Kidney (tissue), 14 donors: ENCODE results near the gene YARS2. TPM values are rescaled to one million over a fixed set of nuclear protein-coding genes. Genes with fewer than 3 reads are reported as not detected.
A peak's percentile ranks its signal among the peaks of the same experiment; 100 is the strongest.

Experiments used
- DNase-seq, 5 donors: peaks; one replicate each; pipeline ENCODE4 v3.0.0-alpha.2; 2013 to 2020
- FAIRE-seq: peaks from 2 replicates; lab custom pipeline; 2012; peaks lifted over from hg19 to GRCh38; lab: Jason Lieb, UNC
- H3K27ac ChIP-seq, 2 donors: one replicate each; pipeline ENCODE4 v1.7.0; 2013; ENCODE audit warnings: low read depth in 2 of 2, low read length in 2 of 2, inconsistent platforms in 1 of 2
- H3K27me3 ChIP-seq: one replicate; pipeline ENCODE4 v1.7.1; 2013; ENCODE audit warnings: low read length, inconsistent platforms; ENCODE audit not compliant: control insufficient read depth, insufficient read depth
- H3K36me3 ChIP-seq, 3 donors: one replicate each; pipeline versions ENCODE4 v1.7.0 to v1.7.1; 2013; ENCODE audit warnings: low read length in 3 of 3, control low read depth in 1 of 3, inconsistent platforms in 1 of 3; ENCODE audit not compliant: insufficient read depth in 3 of 3, control insufficient read depth in 2 of 3
- H3K4me1 ChIP-seq, 3 donors: one replicate each; pipeline versions ENCODE4 v1.7.0 to v1.7.1; 2013; ENCODE audit warnings: low read length in 3 of 3, inconsistent platforms in 1 of 3, low read depth in 1 of 3; ENCODE audit not compliant: control insufficient read depth in 2 of 3, insufficient read depth in 2 of 3
- H3K4me3 ChIP-seq, 3 donors: one replicate each; pipeline versions ENCODE4 v1.7.0 to v1.8.1; 2013; ENCODE audit warnings: low read length in 3 of 3, control low read depth in 1 of 3, inconsistent platforms in 1 of 3
- H3K9ac ChIP-seq, 3 donors: one replicate each; pipeline versions ENCODE4 v1.7.0 to v1.7.1; 2013; ENCODE audit warnings: low read length in 3 of 3, control low read depth in 1 of 3, inconsistent platforms in 1 of 3
- H3K9me3 ChIP-seq, 3 donors: one replicate each; pipeline versions ENCODE4 v1.7.0 to v1.7.1; 2013; ENCODE audit warnings: low read length in 3 of 3, control low read depth in 1 of 3, inconsistent platforms in 1 of 3; ENCODE audit not compliant: control insufficient read depth in 2 of 3, insufficient read depth in 1 of 3
- intact Hi-C: fragments of 100-400 bp; cut with DNase I; formaldehyde crosslinking; loops from one replicate; pipeline ENCODE4 v1.11.1; 2022
- polyA plus RNA-seq: library from polyadenylated mRNA; stranded (reverse); fragments of 350-450 nt; fragmentation: Illumina TruSeq; extraction: RNeasy Lipid Tissue Mini Kit (QIAGEN cat#74804); gene quantifications from one replicate; pipeline ENCODE4 v1.2.3, GENCODE V29; 2014; ENCODE audit warnings: low read depth, low replicate concordance; ENCODE audit not compliant: insufficient read depth
- total RNA-seq: library from RNA; stranded (reverse); fragmentation: NEBNext Ultra II Directional; extraction: Animal tissue kit (Norgen Biotek cat#: 25700); gene quantifications from one replicate; pipeline ENCODE4 v1.2.1, GENCODE V29; 2021
- TF ChIP-seq, protein P1 (sequence below): IDR thresholded peaks from 3 replicates; pipeline ENCODE4 v1.5.1; 2012; ENCODE audit warnings: mild to moderate bottlenecking, moderate library complexity, borderline replicate concordance; ENCODE audit not compliant: insufficient read depth; ENCODE audit errors: extremely low read depth
- donor health status: control.
- donor health status: control.
- donor health status: control.
- donor health status: control.
- donor health status: control.
- donor health status: DM: yes; HTN: yes; CAD: no.
- donor health status: Normal renal cell carcinoma (clear cell type).

Gene YARS2
- total and polyA plus RNA-seq, 2 donors from 2014 or later = 15.4 to 24.6 TPM

DNA sequence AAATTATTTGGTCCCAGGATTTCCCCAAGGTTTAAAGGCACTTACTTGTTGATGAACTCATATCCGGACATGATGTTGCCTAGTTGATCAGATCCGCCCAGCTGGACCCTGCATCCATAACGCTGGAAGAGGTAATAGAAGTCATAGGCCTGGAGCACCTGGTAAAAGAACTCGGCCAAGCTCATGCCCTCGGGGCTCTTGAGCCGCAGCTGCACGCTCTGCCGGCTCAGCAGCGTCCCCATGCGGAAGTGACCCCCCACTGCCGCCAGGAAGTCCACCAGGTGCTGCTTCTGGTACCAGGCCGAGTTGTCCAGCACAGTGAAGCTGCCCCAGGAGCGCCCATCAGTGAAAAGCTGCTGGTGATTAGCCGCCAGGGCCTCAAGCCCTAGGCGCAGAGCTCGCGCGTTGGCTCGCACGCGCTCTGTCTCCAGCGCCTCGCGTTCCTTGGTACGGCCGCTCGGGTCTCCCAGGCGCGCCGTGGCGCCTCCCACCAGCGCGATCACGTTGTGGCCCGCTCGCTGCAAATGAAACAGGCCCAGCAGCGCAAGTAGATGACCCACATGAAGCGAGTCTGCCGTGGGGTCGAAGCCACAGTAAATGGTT lies 545 bp downstream of the YARS2 start:
- peak overlapping the region; percentile 86 to 98 (median 88) for H3K4me3 ChIP-seq
- TF ChIP-seq, protein P1, sequence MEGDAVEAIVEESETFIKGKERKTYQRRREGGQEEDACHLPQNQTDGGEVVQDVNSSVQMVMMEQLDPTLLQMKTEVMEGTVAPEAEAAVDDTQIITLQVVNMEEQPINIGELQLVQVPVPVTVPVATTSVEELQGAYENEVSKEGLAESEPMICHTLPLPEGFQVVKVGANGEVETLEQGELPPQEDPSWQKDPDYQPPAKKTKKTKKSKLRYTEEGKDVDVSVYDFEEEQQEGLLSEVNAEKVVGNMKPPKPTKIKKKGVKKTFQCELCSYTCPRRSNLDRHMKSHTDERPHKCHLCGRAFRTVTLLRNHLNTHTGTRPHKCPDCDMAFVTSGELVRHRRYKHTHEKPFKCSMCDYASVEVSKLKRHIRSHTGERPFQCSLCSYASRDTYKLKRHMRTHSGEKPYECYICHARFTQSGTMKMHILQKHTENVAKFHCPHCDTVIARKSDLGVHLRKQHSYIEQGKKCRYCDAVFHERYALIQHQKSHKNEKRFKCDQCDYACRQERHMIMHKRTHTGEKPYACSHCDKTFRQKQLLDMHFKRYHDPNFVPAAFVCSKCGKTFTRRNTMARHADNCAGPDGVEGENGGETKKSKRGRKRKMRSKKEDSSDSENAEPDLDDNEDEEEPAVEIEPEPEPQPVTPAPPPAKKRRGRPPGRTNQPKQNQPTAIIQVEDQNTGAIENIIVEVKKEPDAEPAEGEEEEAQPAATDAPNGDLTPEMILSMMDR = peak; percentile 66
- peaks cover 3 to 13% (median 11%) of the 10 kb centered on the region in 3 donors for H3K4me1 ChIP-seq
- intact Hi-C loops = no loop called here
- FAIRE-seq (no peak), DNase-seq (peak; percentile 83 to 91 (median 86))
- H3K36me3 ChIP-seq = peaks cover 6 to 11% (median 8%) of the 10 kb centered on the region in 3 donors
- H3K27ac ChIP-seq = peak overlapping the region; percentile 79 to 94
- H3K9ac ChIP-seq = peak overlapping the region; percentile 79 to 95 (median 92)
- H3K27me3 ChIP-seq = no peaks in the 10 kb centered on the region
- no peaks in the 10 kb centered on the region for H3K9me3 ChIP-seq

DNA sequence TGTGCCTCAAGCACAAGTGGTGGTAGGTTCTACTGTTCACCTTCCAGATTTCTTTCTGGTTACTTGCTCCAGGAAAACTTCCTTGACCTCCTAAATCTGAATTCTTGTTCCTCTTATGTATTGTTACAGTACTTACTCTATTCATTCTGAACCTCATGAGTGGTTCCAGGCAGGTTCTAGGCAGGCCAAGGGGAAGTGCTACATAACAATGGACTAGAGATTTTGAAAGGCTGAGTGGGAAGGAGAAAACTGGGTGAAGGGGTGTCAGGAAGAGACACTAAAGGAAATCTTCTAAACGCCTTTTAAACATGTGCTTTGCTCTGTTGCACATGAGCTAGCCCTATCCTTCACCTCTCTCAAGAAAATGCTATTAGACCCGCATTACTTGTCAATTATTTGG lies 1.6 kb downstream of the YARS2 start:
- intact Hi-C loops = no loop called here
- Histone ChIP-seq H3K4me3 (peak overlapping the region; percentile 86 to 98 (median 88)), H3K36me3 (peaks cover 6 to 17% (median 8%) of the 10 kb centered on the region in 3 donors), H3K9me3 (no peaks in the 10 kb centered on the region), H3K27me3 (no peaks in the 10 kb centered on the region), H3K4me1 (peaks cover 3 to 13% (median 11%) of the 10 kb centered on the region in 3 donors), H3K27ac (no peak overlapping the region), H3K9ac (no peak overlapping the region)
- DNase-seq (no peak), FAIRE-seq (no peak)
- TF ChIP-seq, protein P1 = no peak

DNA sequence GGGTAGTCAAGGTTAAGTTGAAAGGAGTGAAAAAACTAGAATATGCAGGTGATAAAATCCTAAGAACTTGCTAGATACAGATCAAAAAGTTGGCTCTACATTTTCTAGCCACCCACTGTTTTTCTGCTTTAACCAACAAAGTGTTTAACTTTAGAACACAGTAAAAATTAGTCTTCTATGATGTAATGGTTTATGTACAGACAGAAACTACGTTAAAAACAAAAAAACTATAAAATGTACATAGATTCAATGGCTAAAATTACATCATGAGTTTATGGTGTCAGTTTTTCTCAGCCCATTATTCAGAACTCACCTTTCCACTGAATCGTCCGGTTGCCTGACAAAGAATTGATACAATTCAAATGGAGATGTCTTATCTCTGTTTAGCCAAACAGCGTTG lies 2.1 kb downstream of the YARS2 start:
- FAIRE-seq (no peak), DNase-seq (no peak)
- no peak overlapping the region for H3K27ac ChIP-seq
- TF ChIP-seq, protein P1 = no peak
- H3K9me3 ChIP-seq = no peaks in the 10 kb centered on the region
- peaks cover 3 to 13% (median 11%) of the 10 kb centered on the region in 3 donors for H3K4me1 ChIP-seq
- peaks cover 6 to 17% (median 10%) of the 10 kb centered on the region in 3 donors for H3K36me3 ChIP-seq
- H3K9ac ChIP-seq = no peak overlapping the region
- H3K4me3 ChIP-seq = peak overlapping the region in 1 of 3 donors; percentile 98
- intact Hi-C loops = no loop called here
- H3K27me3 ChIP-seq = no peaks in the 10 kb centered on the region
